GM21381 (cell line): Measurements from ENCODE around the gene SENP1.

Experiments used
- ATAC-seq: cut with Tn5 transposase; IDR thresholded peaks from one replicate; pipeline ENCODE4 v1.9.1; 2021; ENCODE audit warnings: mild to moderate bottlenecking, moderate library complexity; ENCODE audit not compliant: unreplicated experiment

Gene SENP1

DNA sequence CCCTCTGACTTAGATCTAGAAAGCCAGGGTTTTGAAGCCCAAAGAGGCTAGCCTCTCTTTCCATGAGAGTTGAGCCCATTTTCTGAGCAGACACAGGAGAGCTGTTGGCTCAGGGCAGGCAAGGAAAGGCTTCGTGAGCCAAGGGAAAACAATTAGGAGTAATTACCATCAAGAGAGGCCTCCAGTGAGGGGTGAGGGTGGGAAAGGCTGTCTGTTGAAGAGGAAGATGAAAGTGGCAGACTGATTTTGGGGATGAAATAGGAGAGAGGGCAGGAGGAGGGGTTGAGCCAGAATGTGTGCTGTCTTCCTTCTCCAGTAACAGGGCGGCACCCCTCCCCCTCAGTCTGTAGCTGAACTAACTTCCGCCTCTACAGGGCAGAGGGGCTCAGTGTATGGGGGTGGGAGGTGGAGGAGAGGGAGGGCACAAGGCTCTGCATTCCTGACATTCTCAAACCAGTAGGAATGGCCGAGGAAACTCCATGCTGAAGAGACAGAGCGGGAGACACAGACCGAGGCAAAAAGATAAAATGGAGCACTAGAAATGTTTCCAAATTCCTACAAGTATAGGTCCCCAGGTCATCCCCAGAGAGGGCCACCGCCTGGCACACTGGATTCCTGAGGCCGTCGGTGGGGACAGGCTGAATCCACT, 68.5 kb downstream of the SENP1 start:
- ATAC-seq, result no peak

- no peak for ATAC-seq
Observed at GRCh38 chr12:48036818-48037217, 69.1 kb downstream of the SENP1 start.

DNA sequence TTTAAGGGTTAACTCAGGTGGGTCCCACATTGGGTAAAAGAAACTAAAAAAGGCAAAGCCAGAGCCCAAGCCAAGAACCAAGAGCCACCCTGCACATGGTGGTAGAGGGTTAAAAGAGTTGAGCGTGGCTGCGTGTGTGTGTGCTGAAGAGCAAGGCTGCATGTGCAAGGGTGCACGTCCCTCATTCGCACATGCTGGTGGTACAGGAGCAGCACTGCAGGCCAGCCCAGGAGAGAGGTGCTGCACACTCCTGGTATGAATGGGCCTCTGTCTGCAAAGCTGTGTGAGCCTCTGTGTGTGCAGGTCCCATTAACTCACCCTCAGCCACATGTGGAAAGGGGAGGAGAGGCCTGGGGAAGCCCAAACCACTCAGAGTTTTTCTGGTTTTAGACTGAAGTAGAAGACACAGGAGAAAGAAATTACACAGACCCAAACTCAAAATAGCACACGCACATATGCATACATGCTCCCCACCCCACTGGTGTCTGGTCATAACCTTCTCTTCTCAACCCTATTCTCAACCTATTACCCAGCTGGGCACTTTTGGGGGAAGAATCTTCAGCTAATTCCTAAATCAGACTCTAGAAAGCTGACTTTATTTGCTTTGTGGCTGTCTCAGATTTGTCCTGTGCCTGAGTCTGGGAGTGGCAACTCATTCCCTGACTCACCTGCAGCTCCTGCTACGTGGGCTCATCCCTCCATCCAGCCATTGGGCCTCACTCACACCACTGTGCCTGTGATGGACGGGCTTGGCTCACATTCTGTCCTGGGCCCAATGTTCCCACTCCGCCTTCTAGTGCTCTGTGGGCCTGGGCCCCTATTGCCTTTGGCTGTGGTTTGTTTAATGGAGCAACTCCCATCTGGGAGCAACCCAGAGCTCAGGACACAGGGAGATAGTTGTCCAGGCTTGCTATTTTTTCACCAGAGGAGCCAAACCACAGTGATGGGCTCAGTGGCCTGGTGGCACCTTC, 70.8 kb downstream of the SENP1 start:
- ATAC-seq, result no peak

DNA sequence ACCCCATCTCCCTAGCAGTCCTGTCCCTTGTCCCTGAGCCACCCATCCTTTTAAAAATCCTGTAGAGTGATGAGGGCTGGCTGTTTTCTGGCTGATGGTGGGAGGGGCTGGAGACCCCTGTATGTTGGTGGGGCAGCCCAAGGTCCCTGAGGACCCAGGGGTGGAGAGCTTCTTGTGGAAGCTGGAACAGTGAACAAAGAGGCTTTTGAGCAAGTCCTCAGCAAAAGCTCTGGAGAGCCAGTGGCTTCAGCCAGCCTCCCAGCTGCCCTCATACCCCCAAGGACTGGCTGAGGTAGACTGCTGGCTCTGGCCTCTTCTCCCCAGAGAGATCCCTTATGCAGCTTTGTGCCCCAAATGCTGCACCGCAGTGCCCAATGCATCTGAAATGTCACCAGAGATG, 72.4 kb downstream of the SENP1 start:
- ATAC-seq, result no peak

DNA sequence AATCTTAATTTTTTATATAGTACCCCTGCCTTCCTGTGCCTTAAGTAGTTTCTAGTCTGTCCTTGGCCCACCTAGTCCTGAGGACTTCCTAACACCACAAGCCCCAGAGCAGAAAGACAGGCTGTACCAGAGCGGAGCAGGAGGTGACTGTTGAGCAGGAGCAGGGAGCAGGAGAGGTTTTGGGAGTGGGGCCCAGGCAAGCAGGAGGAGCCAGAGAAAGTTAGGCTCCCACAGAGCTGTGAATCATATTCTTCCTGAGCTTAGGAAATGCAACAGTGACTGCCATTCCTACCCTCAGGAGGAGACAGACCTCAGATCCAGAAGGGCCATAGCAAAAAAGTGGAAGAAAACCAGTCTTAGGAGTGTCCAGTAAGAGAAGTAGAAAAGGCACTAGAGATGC, 73.3 kb downstream of the SENP1 start:
- no peak for ATAC-seq

- no peak for ATAC-seq
Observed at GRCh38 chr12:48031135-48031960, 74.5 kb downstream of the SENP1 start.

DNA sequence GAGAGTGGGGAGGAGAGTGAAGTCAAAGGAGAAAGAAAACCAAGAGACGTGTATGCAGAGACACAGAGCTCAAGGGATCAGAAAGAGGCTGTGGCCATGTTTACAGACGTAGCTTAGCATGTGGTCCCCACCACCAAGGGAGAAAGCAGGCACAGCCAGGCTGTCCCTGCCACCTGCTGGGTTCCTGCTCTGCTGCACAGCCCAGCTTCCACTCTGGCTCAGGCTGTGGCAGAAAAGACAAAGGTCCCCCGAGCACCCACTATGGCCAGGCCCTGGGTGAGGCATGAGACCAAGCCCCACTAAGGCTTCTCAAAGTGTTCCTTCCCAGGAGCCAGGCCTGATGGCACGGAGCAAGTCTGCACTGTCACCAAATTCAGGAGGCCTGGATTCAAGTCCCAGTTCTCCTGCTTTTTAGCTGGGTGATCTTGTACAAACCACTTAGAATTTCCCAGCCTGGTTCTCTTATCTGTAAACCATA, 75.7 kb downstream of the SENP1 start:
- ATAC-seq, result no peak

DNA sequence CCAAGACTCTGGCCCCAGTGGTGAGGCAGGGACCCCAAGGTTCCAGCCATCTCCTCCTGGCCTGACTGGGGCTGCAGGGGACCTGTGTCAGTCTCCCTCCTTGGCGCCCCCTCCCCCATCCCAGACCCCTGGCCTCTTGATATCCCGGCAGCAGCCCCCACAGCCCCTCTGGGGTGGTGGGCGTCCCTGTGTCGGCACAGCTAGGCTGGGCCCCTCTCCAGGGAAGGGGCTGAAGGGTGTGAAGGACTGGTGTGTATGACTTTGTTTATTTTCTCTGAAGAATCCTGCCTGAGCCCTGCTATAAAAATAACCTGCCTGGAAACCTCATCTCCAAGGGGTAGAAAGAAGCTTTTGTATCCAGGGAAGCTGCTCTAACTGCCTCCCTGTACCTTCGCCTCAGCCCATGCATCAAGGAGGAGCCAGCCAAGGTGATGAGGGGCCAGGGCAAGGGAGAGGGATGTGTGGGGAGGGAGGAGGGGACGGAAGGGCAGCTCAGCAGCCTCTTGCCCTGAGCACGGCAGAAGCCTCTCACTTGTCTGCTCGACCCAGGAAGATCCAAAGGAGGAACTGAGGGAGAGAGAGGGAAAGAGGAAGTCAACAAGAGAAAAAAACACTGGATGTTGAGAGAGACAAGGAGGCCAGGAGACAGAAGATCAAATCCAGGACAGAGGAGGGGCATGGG, 76.2 kb downstream of the SENP1 start:
- no peak for ATAC-seq

GRCh38 chr12:48028541-48029431, 77.1 kb downstream of the SENP1 start:
- ATAC-seq, result no peak

DNA sequence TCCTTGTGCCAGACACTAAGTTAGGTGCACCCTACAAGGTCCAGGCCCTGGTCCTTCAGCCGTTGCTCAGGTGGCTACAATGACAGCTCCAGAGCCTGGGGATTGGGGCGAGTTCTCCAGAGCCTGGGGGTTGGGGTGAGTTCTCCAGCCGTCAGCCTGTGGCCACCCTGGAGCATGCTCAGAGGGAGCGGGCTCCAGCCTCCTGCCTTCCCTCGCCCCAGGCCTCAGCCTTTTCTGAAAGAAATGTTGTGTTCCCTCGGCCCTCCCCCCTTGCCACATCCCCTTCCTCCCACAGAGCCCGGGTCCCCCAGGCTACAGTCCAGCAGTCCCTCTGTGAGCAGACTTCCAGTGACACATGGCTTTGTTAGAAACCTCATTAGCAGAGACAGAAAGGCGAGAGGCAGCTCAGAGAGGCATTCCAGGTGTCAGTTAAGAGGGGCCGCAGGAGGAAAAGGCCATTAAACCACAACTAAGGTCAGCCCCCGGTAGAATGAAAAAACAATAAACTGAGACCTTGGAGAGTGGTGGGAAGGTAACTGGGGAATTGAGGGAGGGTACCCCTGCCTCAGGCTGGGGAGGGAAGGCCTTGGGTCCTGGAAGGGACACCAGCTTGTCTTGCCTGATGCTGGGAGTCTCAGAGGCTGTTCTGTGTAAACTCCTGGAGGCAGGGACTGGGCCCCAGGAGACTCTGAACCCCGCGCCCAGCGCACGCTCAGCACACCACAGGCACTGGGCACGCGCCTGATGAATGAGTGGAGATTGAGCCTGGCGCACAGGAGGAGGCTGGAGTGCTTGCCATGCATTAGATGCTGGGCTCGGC, 78.5 kb downstream of the SENP1 start:
- ATAC-seq, result no peak

- ATAC-seq, result no peak
Observed at GRCh38 chr12:48026060-48026827, 79.6 kb downstream of the SENP1 start.

GRCh38 chr12:48025281-48025680, 80.6 kb downstream of the SENP1 start:
- ATAC-seq, result no peak

DNA sequence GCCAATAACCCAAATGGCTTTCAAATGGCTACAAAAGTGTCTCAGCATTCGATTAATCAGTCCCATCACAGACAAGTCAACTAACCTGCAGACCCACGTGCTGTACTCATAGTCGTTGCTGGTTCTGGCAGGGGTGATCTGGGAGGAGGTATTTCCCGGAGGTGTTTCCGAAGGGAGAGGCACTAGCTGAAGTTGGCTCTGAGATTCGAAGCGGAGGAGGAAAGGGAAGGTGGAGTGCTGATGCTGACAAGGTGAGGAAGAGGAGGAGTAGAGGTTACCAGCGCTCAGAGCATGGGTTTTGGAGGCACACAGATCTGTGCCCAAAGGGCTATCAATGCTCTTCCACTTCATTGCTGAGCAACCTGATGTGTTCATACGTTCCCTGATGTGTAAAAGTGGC, 81.1 kb downstream of the SENP1 start:
- no peak for ATAC-seq

DNA sequence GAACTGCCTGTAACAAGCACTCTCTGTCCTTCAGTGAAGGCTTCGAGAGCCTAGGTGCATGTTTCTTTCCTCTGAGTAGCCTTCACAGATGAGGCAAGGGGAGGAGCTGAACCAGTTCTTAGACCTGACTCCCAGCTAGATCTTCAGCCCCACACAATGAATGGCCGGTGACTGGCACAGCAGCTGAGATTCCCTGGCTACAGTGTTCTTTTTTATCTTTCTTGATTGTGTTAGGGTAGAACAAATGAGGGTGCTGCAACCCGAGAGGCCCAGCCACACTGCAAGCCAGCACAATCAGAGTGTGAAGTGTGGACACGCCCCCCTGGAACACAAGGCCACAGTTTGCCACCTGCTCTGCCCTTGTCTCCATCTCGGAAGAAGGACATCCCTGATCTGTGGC, 82.5 kb downstream of the SENP1 start:
- no peak for ATAC-seq

- ATAC-seq, result no peak
Observed at GRCh38 chr12:48022676-48023385, 83.0 kb downstream of the SENP1 start.

DNA sequence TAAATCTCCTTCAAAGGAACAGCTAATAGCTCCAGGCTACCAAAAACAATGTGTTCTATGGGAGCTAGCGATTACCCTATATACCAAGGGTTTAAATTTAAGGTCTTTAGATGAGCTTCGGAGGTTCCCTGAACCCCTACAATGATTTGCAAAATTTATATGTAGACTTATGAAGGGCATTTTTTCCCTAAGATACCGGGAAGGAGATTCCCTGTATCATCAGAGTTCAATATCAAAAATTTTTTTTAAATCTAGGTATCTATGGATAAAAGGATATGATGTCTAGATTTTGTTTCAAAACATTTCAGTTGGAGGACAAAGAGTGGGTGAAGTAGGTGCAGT, 83.7 kb downstream of the SENP1 start:
- ATAC-seq, result no peak

- ATAC-seq, result no peak
Observed at GRCh38 chr12:48021485-48022179, 84.2 kb downstream of the SENP1 start.
